Erythroblast (primary cell): ENCODE data around the gene ARID1B.

Experiments used
- GATA1 ChIP-seq: IDR thresholded peaks from 2 replicates; pipeline ENCODE4 v1.6.1; 2011; ENCODE audit warnings: low read depth, mild to moderate bottlenecking, control low read depth, low read length, moderate library complexity
- POLR2A ChIP-seq: IDR thresholded peaks from 2 replicates; pipeline ENCODE4 v1.6.1; 2011; ENCODE audit warnings: mild to moderate bottlenecking, low read length

DNA sequence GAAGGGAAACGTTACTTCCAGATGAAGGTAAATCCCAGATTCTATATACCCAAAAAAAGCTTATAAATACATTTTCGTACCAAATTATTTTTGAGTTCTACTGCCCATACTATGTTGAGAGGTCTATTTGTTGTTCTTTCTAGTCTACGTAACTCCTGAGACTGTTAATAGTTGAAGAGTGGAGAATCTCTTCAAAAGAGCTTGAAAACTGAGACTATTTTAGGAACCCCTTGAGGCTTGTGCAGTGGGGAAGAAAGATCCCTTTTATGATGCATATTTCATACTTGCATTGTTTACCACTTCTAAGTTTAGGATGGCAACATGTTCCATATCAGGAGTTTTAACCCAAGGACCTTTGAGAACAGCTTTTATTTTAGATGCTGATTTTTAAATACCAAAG lies 301.1 kb downstream of the ARID1B start:
- no peak for TF ChIP-seq POLR2A
- TF ChIP-seq GATA1 = no peak
